Measurements from ENCODE around the gene DDX51.

DDX51 gene

GRCh38 chr12:132166801-132167591 lies 22.9 kb upstream of the DDX51 start:
- DNase-seq = no peak

- DNase-seq = no peak
Observed at GRCh38 chr12:132166093-132166492, 22.0 kb upstream of the DDX51 start.

DNA sequence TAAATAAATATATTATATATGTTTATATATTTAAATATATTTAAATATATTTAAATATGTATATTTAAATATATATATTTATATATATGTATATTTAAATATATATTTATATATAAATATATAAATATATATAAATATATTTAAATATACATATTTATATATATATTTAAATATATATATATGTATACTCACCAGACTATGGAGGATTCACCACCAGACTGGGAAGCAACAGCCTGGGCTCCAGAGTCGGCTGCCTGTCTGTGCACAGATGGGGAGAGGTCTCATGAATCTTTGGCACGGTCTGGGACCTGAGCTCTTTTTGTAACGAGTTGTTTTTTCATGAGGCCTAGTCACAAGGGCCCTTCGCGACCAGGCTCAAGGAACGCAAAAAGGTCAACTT lies 21.5 kb upstream of the DDX51 start:
- no peak for DNase-seq

GRCh38 chr12:132164426-132164825 lies 20.3 kb upstream of the DDX51 start:
- DNase-seq = no peak

DNA sequence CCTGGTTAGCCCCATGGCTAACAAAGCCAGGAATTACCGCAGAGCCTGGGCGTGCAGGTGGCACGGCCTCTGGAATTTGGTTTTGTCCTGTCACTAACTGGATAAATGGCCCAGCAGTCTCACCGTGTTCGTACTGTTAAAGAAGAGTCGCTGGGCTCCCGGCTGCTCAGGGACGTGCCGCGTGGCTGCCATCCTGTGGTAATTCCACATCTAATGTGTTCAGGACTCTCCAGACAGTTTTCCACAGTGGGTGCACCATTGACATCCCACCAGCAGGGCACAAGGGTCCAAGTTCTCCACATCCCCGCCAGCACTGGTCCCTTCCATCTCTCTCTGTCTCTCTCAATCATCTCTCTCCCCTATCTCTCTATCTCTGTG lies 19.8 kb upstream of the DDX51 start:
- DNase-seq = no peak

DNA sequence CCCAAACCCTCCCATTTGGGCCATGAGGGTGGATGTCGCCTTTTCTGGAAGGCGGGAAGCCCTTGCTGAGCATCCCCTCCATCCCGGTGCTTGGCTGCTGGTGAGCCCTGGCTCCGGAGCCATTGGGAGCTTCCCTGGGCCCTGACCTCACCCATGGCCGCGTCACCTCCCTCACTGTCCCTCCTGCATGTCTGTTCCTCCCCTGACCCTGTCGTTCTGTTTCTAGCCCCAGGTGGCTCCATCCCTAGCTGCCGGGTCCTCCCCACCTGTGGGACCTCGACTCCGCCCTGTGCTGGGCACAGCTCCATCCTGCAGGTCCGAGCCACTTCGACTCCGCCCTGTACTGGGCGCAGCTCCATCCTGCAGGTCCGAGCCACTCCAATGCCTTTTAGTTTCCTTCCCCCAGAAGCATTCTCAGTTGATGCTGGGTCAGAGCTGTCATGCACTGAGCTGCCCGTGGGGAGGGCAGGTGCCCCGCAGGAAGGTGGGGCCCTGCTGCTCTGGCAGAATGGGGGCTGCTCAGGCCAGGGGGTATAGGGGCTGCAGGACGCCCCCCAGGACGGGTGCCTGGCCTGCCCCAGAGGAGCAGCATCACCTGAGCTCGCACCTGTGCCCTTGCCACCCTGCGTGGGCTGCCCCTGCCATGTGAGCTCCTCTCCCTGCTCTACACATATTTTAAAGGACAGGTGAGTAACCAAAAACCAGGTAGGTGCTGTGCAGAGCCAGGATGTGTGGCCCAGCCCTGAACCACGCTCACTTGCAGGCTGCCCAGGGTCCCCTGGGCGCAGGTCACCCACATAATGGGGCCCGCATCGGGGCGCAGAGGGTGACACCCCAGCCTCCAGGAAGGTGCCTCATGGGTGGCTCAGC lies 19.2 kb upstream of the DDX51 start:
- DNase-seq = no peak

DNA sequence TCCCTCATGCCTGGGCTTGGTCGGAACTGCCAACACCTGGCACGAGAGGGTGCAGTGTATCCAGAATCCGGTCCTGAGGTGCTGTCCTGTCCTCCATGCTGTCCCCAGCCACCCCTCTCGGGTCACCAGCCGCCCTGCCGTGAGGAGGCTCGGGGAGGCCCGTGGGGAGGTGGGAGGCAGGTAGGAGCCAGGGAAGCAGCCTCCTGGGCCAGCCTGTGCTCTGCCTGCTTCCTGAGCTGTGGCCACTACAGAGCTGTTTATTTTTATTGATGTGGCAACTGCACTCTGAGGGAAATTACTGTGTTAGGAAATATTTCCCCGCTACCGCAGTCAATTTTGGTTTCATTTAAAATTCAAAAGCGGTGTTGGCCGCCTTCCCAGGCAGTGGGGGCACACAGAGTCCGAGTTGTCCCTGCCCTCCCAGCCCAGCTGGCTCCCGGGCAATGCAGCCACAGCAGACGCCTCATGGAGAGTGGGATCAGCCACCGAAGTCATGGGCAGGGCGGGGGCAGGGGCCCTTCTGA lies 18.5 kb upstream of the DDX51 start:
- DNase-seq = no peak

- no peak for DNase-seq
Observed at GRCh38 chr12:132161796-132162507, 17.8 kb upstream of the DDX51 start.

- no peak for DNase-seq
Observed at GRCh38 chr12:132161036-132161781, 17.1 kb upstream of the DDX51 start.

DNA sequence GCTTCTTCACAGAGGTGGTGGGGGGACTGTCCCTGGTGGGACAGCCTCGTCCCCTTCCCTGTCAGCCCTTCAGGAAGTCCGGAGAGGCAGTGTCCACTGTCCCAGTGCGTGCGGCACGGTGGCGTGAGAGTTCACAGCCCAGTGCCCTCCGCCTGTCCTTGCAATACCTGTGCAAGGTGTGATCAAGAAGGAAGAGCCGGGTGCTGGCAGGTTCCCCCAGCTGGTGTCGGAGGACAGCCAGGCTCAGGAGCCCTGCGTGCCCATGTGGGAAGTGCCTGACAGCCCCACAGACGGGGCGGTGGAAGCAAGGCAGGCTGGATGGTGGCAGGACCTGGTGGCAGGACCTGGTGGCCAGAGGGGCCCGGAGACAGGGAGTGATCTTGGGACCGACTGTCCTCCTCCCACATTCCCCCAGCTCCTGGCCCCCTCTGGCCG lies 16.5 kb upstream of the DDX51 start:
- DNase-seq = no peak

GRCh38 chr12:132160016-132160415 lies 15.9 kb upstream of the DDX51 start:
- DNase-seq = no peak

- DNase-seq = no peak
Observed at GRCh38 chr12:132159555-132160003, 15.5 kb upstream of the DDX51 start.

DNA sequence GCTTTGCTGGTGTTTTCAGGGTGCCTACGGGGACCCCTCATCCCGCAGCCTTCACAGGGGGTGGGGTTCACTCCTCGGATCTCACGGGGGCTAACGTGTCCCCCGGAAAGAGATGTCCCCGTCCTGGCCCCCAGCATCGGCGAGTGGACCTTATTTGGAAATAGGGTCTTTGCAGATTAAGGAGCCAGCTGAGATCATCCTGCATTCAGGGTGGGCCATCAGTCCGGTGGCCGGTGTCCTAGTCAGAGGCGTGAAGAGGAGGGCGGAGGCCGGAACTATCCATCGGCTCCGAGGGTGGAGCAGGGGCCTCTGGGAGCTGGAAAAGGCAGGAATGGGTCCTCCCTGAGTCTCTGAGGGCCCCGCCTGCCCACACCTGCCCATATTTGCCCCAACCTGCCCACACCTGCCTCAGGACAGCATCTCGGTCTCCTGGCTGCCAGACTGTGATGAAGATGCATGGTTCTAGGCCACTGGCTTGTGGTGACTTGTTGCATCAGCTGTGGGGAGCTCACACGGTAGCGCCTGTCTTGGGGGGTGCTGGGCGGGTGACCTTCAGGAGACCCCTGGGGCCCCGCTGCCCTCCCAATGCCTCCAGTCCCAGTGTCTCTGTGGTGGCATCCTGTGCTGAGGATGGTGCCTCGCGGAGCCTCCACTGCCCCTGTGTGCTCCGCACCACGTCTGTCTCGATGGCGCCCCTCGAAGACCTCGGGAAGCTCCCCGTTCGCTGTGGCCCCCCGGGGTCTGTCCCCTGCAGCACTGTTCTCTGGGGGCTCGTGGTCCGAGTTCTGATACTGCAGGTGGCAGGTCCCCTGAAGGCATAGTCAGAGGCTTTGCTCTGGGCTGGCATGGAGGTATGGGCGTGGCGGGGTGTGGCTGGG lies 14.8 kb upstream of the DDX51 start:
- no peak for DNase-seq

DNA sequence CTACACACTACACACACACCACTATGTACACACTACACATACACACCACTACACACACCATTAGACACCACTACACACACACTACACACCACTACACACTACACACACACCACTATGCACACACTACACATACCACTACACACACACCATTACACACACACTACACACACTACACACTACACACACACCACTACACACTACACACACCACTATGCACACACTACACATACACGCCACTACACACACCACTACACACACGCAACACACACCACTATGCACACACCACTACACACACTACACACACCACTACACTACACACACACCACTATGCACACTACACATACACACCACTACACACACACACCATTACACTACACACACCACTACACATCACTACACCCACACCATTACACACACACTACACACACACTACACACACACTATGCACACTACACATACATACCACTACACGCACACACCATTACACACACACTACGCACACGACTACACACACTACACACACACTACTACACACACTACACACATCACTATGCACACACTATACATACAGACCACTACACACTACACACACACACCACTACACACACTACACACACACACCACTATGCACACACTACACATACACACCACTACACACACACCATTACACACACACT lies 13.8 kb upstream of the DDX51 start:
- DNase-seq = no peak

DNA sequence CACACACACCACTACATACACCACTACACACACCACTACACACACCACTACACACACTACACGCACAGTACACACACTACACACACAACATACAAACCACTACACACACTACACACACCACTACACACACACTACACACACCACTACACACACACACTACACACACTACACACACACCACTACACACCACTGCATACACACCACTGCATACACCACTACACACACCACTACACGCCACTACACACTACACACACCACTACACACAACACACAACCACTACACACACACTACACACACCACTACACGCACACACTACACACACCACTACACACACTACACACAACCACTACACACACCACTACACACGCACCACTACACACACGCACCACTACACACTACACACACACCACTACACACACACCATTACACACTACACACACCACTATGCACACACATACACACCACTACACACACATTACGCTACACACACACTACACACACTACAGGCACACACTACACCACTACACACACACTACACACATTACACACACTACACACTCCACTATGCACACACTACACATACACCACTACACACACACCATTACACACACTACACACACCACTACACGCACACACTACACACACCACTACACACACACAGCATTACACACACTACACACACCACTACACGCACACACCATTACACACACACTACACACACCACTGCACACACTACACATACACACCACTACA lies 12.6 kb upstream of the DDX51 start:
- no peak for DNase-seq

- no peak for DNase-seq
Observed at GRCh38 chr12:132155771-132156572, 11.9 kb upstream of the DDX51 start.

DNA sequence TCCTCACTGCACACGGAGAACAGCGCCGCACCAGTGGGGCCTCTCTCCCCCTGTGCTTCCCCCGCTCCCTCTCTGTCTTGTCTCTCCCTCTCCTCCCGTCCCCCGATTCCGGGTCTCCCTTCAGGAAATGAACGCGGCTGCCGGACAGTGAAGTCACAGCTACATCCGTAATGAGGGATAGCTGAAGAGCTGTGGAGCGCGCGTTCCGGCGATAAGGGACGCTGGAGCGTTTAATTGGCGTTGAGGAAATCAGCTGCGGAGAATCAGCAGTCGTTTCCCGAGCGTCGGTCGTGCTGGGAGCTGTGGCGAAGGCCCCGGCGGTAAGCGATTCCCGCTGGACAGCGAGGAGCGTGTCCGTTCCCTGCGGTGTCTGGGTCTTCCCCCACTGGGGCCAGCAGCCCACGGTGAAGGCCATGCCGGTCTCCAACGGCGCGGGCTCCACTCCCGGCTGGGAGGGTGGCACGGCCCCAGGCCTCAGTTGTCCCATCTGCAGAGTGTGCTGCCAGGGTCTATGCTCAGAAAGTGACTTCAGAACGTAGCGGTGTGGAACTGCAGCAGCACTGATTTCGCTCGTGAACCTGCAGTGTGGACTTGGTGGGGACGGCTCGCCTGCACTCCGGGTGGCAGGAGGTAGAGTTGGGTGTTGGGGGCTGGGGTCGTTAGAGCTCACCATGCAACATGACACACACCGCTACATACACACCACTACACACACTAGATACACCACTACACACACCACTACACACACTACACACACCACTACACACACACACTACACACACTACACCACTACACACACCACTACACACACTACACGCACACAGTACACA lies 11.0 kb upstream of the DDX51 start:
- DNase-seq = no peak

GRCh38 chr12:132154341-132154761 lies 10.2 kb upstream of the DDX51 start:
- DNase-seq = no peak

Measured in activated T-cell treated with anti-CD3 and anti-CD28 coated beads, Interleukin-2, amount 50 U/mL, for 1 hour (primary cell).